HG02884 (cell line): ENCODE results near the gene RPS15A.
"Not testable (repeated sequence)": the region's sequence is repeated elsewhere in the genome, so short reads cannot be mapped to it uniquely, and the experiment has no call there.

Source experiments
- ATAC-seq: cut with Tn5 transposase; IDR thresholded peaks from one replicate; pipeline ENCODE4 v1.9.1; 2021; ENCODE audit warnings: mild to moderate bottlenecking, moderate library complexity; ENCODE audit not compliant: unreplicated experiment

The RPS15A gene

GRCh38 chr16:18757960-18758660, 32.0 kb downstream of the RPS15A start:
- ATAC-seq, result not testable (repeated sequence)

GRCh38 chr16:18756639-18757038, 33.5 kb downstream of the RPS15A start:
- ATAC-seq, result not testable (repeated sequence)

- ATAC-seq, result not testable (repeated sequence)
These were observed 47.3 kb downstream of the RPS15A start for GRCh38 chr16:18742870-18743269.

- not testable (repeated sequence) for ATAC-seq
These were observed 50.1 kb downstream of the RPS15A start for GRCh38 chr16:18740027-18740426.

- not testable (repeated sequence) for ATAC-seq
These were observed 51.4 kb downstream of the RPS15A start for GRCh38 chr16:18738768-18739167.

- ATAC-seq, result not testable (repeated sequence)
These were observed 55.9 kb downstream of the RPS15A start for GRCh38 chr16:18734279-18734678.
